H1 (cell line): Measurements from ENCODE around the gene CRIP1. TPM values are rescaled to one million over a fixed set of nuclear protein-coding genes. Genes with fewer than 3 reads are reported as not detected.

Experiments
- CTCF ChIA-PET: fragments of 300-600 bp; sonication (Branson Sonifier 250); formaldehyde crosslinking; loops from one replicate; lab custom pipeline; 2021; ENCODE audit not compliant: partially characterized antibody; lab: Charles Lee
- POLR2A ChIA-PET: fragments of 300-600 bp; sonication (Branson Sonifier 250); formaldehyde crosslinking; loops from one replicate; lab custom pipeline; 2021; ENCODE audit warnings: inconsistent platforms; ENCODE audit not compliant: partially characterized antibody; lab: Charles Lee
- DNase-seq, 2 experiments: peaks; one replicate each; pipeline versions ENCODE4 v3.0.0 to v3.0.0-alpha.2; 2010 to 2022; ENCODE audit warnings: low spot score in 2 of 2, low read depth in 1 of 2, mixed read lengths in 1 of 2
- FAIRE-seq: peaks from 2 replicates; lab custom pipeline; 2011; peaks lifted over from hg19 to GRCh38; lab: Jason Lieb, UNC
- H2AFZ ChIP-seq: 2 replicates; pipeline ENCODE4 v1.8.1; 2012; ENCODE audit warnings: low read length, inconsistent platforms
- H2AK5ac ChIP-seq: 2 replicates; pipeline ENCODE4 v1.6.1; 2013; ENCODE audit warnings: low read depth, low read length
- H2BK120ac ChIP-seq: replicated peaks from 2 replicates; pipeline ENCODE3; 2013; ENCODE audit warnings: low read depth, low read length, inconsistent platforms
- H2BK12ac ChIP-seq: 2 replicates; pipeline ENCODE4 v1.6.1; 2013; ENCODE audit warnings: low read depth, low read length
- H2BK15ac ChIP-seq: 2 replicates; pipeline ENCODE4 v1.6.1; 2013; ENCODE audit warnings: low read length
- H2BK20ac ChIP-seq: 2 replicates; pipeline ENCODE4 v1.6.1; 2013; ENCODE audit warnings: low read length
- H2BK5ac ChIP-seq: 2 replicates; pipeline ENCODE4 v1.6.1; 2013; ENCODE audit warnings: low read depth, low read length
- H3K14ac ChIP-seq: 2 replicates; pipeline ENCODE4 v1.6.1; 2013; ENCODE audit warnings: inconsistent platforms; ENCODE audit not compliant: insufficient read length
- H3K18ac ChIP-seq: 2 replicates; pipeline ENCODE4 v1.6.1; 2013; ENCODE audit warnings: low read length; ENCODE audit errors: extremely low read depth
- H3K23ac ChIP-seq: 2 replicates; pipeline ENCODE4 v1.6.1; 2013; ENCODE audit warnings: inconsistent platforms; ENCODE audit not compliant: insufficient read length
- H3K23me2 ChIP-seq: 2 replicates; pipeline ENCODE4 v1.6.1; 2013; ENCODE audit warnings: low read depth, low read length
- H3K27ac ChIP-seq: 2 replicates; pipeline ENCODE4 v1.6.1; 2011; ENCODE audit warnings: low read depth, low read length, inconsistent platforms
- H3K27me3 ChIP-seq, 4 experiments: replicated peaks in 1 of 4; 1 replicate in 1 of 4; 2 replicates in 3 of 4; pipeline versions ENCODE4 v1.6.1 to v1.8.1; 2011 to 2013; ENCODE audit warnings: low read length in 3 of 4, mild to moderate bottlenecking in 3 of 4, inconsistent platforms in 2 of 4, mixed read lengths in 2 of 4, moderate library complexity in 1 of 4; ENCODE audit not compliant: control insufficient read depth in 3 of 4, insufficient read depth in 3 of 4; ENCODE audit errors: extremely low read depth in 1 of 4
- H3K36me3 ChIP-seq, 4 experiments: 2 replicates each; pipeline versions ENCODE4 v1.6.1 to v1.8.1; 2011 to 2013; ENCODE audit warnings: mild to moderate bottlenecking in 4 of 4, low read length in 3 of 4, moderate library complexity in 2 of 4, control low read depth in 1 of 4, inconsistent platforms in 1 of 4; ENCODE audit not compliant: insufficient read depth in 4 of 4, control insufficient read depth in 2 of 4
- H3K4ac ChIP-seq: replicated peaks from 2 replicates; pipeline ENCODE3; 2013; ENCODE audit warnings: low read length, low read depth, mixed read lengths, inconsistent platforms; ENCODE audit not compliant: insufficient read length
- H3K4me1 ChIP-seq, 4 experiments: replicated peaks in 1 of 4; 1 replicate in 1 of 4; 2 replicates in 3 of 4; pipeline versions ENCODE4 v1.6.1 to v1.8.1; 2011 to 2013; ENCODE audit warnings: low read length in 3 of 4, inconsistent platforms in 2 of 4, mixed read lengths in 1 of 4; ENCODE audit not compliant: insufficient read depth in 4 of 4, control insufficient read depth in 3 of 4
- H3K4me2 ChIP-seq, 2 experiments: 2 replicates each; pipeline versions ENCODE4 v1.6.1 to v1.8.1; 2011 to 2013; ENCODE audit warnings: low read depth in 2 of 2, low read length in 2 of 2, control low read depth in 1 of 2, inconsistent platforms in 1 of 2, mild to moderate bottlenecking in 1 of 2; ENCODE audit not compliant: insufficient read depth in 1 of 2
- H3K4me3 ChIP-seq, 4 experiments: fragments of 200-600, 300-600 bp in 1 of 4; sonication (generic), shearing (Covaris generic), sonication (Bioruptor Twin) in 1 of 4; 2 replicates each; pipeline versions ENCODE4 v1.5.1 to v1.8.1; 2011 to 2016; ENCODE audit warnings: low read length in 4 of 4, low read depth in 3 of 4, control low read depth in 2 of 4, inconsistent platforms in 2 of 4, mild to moderate bottlenecking in 2 of 4, mixed read lengths in 1 of 4, moderate library complexity in 1 of 4; ENCODE audit not compliant: insufficient read depth in 2 of 4; ENCODE audit errors: extremely low read depth in 1 of 4
- H3K56ac ChIP-seq: replicated peaks from 2 replicates; pipeline ENCODE3; 2013; ENCODE audit warnings: low read depth, mild to moderate bottlenecking, mixed read lengths, low read length, inconsistent platforms; ENCODE audit not compliant: insufficient read length
- H3K79me1 ChIP-seq: 2 replicates; pipeline ENCODE4 v1.6.1; 2013; ENCODE audit warnings: low read depth, low read length, control low read depth
- H3K79me2 ChIP-seq, 2 experiments: 2 replicates each; pipeline versions ENCODE4 v1.6.1 to v1.8.1; 2012 to 2013; ENCODE audit warnings: low read length in 2 of 2, mild to moderate bottlenecking in 2 of 2, inconsistent platforms in 1 of 2; ENCODE audit not compliant: insufficient read depth in 2 of 2, control insufficient read depth in 1 of 2
- H3K9ac ChIP-seq, 4 experiments: replicated peaks in 1 of 4; 1 replicate in 1 of 4; 2 replicates in 3 of 4; pipeline versions ENCODE4 v1.6.1 to v1.8.1; 2011 to 2013; ENCODE audit warnings: low read depth in 3 of 4, low read length in 3 of 4, control low read depth in 2 of 4, mild to moderate bottlenecking in 2 of 4, moderate library complexity in 2 of 4, inconsistent platforms in 1 of 4; ENCODE audit errors: extremely low read depth in 1 of 4
- H3K9me3 ChIP-seq, 2 experiments: 2 replicates each; pipeline versions ENCODE4 v1.6.1 to v1.8.1; 2012 to 2013; ENCODE audit warnings: mild to moderate bottlenecking in 2 of 2, moderate library complexity in 2 of 2, control low read depth in 1 of 2, inconsistent platforms in 1 of 2, low read depth in 1 of 2, low read length in 1 of 2, mixed read lengths in 1 of 2; ENCODE audit not compliant: insufficient read depth in 2 of 2
- H4K20me1 ChIP-seq, 2 experiments: replicated peaks in 1 of 2; 2 replicates each; pipeline versions ENCODE3 to v1.8.1; 2011 to 2013; ENCODE audit warnings: inconsistent platforms in 2 of 2, low read length in 2 of 2, mild to moderate bottlenecking in 1 of 2; ENCODE audit not compliant: insufficient read depth in 2 of 2, control insufficient read depth in 1 of 2
- H4K5ac ChIP-seq: 2 replicates; pipeline ENCODE4 v1.6.1; 2013; ENCODE audit warnings: low read length, low read depth, mixed read lengths, inconsistent platforms; ENCODE audit not compliant: insufficient read length
- H4K8ac ChIP-seq: 2 replicates; pipeline ENCODE4 v1.8.0; 2013; ENCODE audit warnings: mild to moderate bottlenecking, moderate library complexity, low read length, inconsistent platforms; ENCODE audit not compliant: insufficient read depth; ENCODE audit errors: extremely low read depth
- H4K91ac ChIP-seq: replicated peaks from 2 replicates; pipeline ENCODE3; 2013; ENCODE audit warnings: low read length, mixed read lengths, inconsistent platforms; ENCODE audit not compliant: insufficient read length
- CEBPB ChIP-seq: IDR thresholded peaks from 2 replicates; pipeline ENCODE4 v1.6.1; 2012; ENCODE audit warnings: low read depth, low read length
- SAP30 ChIP-seq: fragments of 300-600 bp; sonication (generic); IDR thresholded peaks from 2 replicates; pipeline ENCODE4 v1.7.1; 2012; ENCODE audit warnings: low read length, moderate library complexity, mild to moderate bottlenecking, inconsistent platforms; ENCODE audit not compliant: insufficient read depth, insufficient replicate concordance
- SP4 ChIP-seq: IDR thresholded peaks from 2 replicates; pipeline ENCODE4 v1.6.1; 2012; ENCODE audit warnings: low read length, inconsistent platforms
- TAF7 ChIP-seq: optimal IDR thresholded peaks from 2 replicates; pipeline ENCODE3; 2011; ENCODE audit warnings: low read depth, mild to moderate bottlenecking, inconsistent platforms, low read length, moderate library complexity, borderline replicate concordance
- WGBS, 2 experiments: shearing (Covaris generic) in 1 of 2; methylation state at CpG; one replicate each; pipeline versions ENCODE4 v1.1.6 to v1.1.7; 2013 to 2015; ENCODE audit warnings: low lambda C conversion rate in 2 of 2, mixed read lengths in 2 of 2, inconsistent platforms in 1 of 2, low coverage in 1 of 2, missing lambda C conversion rate in 1 of 2; ENCODE audit not compliant: insufficient replicate concordance in 2 of 2, insufficient coverage in 1 of 2, insufficient read length in 1 of 2; ENCODE audit errors: extremely low coverage in 1 of 2, missing lambda C conversion rate in 1 of 2; 5-methylcytosine and 5-hydroxymethylcytosine counted together
- polyA plus RNA-seq, 7 experiments: library from polyadenylated mRNA; depleted of rRNA in 3 of 7; stranded (reverse) in 5 of 7; unstranded in 2 of 7; fragments of >200 nt in 5 of 7; fragments of 200-250 nt in 2 of 7; gene quantifications; 1 replicate in 5 of 7; 2 replicates in 1 of 7; 4 replicates in 1 of 7; pipeline versions ENCODE4 v1.2.1 to v1.2.3, GENCODE V29; 2011 to 2013; ENCODE audit warnings: missing spikeins in 2 of 7, mixed read lengths in 2 of 7
- total RNA-seq: library from RNA; stranded (reverse); fragmentation: NEBNext Ultra II Directional; extraction: Animal tissue kit (Norgen Biotek cat#: 25700); gene quantifications from 2 replicates; pipeline ENCODE4 v1.2.1, GENCODE V29; 2021

CRIP1 gene
- total and polyA plus RNA-seq, 2 of the 8 experiments (the other 6 are each of a cell fraction or from before 2014, with no cell fraction given) = 1.2 to 2.2 TPM

DNA sequence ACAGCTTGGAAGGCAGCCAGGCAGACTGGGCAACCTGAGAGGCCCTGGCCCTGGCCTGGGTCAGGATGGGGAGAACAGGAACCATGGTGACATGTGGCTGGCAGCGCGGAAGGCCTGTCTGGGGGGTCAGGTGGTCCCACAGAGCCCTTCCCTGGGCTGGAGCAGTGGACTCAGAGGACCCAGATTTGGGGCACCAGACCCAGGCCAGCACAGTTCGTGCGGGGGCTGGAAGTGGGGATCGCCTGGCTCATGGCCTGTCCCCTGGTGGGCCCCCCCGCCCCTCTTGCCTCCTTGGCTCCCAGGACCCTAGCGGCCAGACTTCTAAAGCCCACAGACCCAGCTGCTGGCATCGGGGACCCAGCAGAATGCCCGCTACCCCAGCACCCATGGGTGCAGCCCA is 45.7 kb upstream of the CRIP1 start:
- Histone ChIP-seq H3K79me2 (peaks cover 5 to 33% of the 10 kb centered on the region in 2 experiments; a peak in 3 of 4 replicates), H2BK12ac (no peak overlapping the region), H2BK15ac (no peak overlapping the region), H3K4me1 (peaks cover 0 to 3% (median 0%) of the 10 kb centered on the region in 4 experiments; a peak in 2 of 7 replicates), H3K18ac (no peak overlapping the region), H3K36me3 (peaks cover 0 to 12% (median 2%) of the 10 kb centered on the region in 4 experiments; a peak in 4 of 8 replicates), H3K4me3 (no peak overlapping the region), H2BK120ac (no peak overlapping the region), H4K5ac (no peak overlapping the region), H3K4ac (no peak overlapping the region), H4K20me1 (peaks cover 37 to 47% of the 10 kb centered on the region in 2 experiments), H3K14ac (no peak overlapping the region), H4K8ac (peak overlapping the region; percentile 51; the same call in 1 of the 2 replicates), H2AFZ (no peak overlapping the region)
- DNase-seq (no peak), FAIRE-seq (no peak)
- WGBS, 2 experiments = 94% methylated on average over 7 of the region's 9 CpGs; no CpG with 5 or more reads in 1 of the 2 experiments
- TF ChIP-seq SP4 (no peak), TAF7 (no peak), CEBPB (no peak), SAP30 (no peak)
- TF ChIP-seq, all 59 proteins: peak for 0
- H3K23ac ChIP-seq = no peak overlapping the region
- H3K79me1 ChIP-seq = peaks cover 33% of the 10 kb centered on the region
- H3K56ac ChIP-seq = no peak overlapping the region
- POLR2A ChIA-PET = interaction anchor here (1.2 to 2.6 kb wide), 3 partner anchors 10 to 30 kb away, joined by 3 to 10 read pairs (median 3); no protein-coding TSS in a partner anchor
- no peak overlapping the region for H2BK5ac ChIP-seq
- no peaks in the 10 kb centered on the region for H3K23me2 ChIP-seq
- no peak overlapping the region for H2BK20ac ChIP-seq
- H3K9ac ChIP-seq = no peak overlapping the region
- no peak overlapping the region for H3K27ac ChIP-seq
- CTCF ChIA-PET = interaction anchor here (0.8 to 1.1 kb wide), 3 partner anchors 31 to 67 kb away, joined by 3 to 6 read pairs (median 4); no protein-coding TSS in a partner anchor
- no peak overlapping the region for H3K4me2 ChIP-seq
- no peak overlapping the region for H4K91ac ChIP-seq
- H2AK5ac ChIP-seq = no peak overlapping the region
- H3K9me3 ChIP-seq = no peaks in the 10 kb centered on the region
- H3K27me3 ChIP-seq = no peaks in the 10 kb centered on the region
